Measurements from ENCODE around the gene KDM2B. TPM values are rescaled to one million over a fixed set of nuclear protein-coding genes. Genes with fewer than 3 reads are reported as not detected.

Gene KDM2B
- total and polyA plus RNA-seq, 2 experiments from 2014 or later: 59.4 to 161 TPM

GRCh38 chr12:121611306-121611705 lies 30.5 kb upstream of the KDM2B start:
- no peak overlapping the region for H3K4me3 ChIP-seq
- no peaks in the 10 kb centered on the region for H4K20me1 ChIP-seq (replicated peaks; ENCODE audit: insufficient read depth)
- H3K4me3 Mint-ChIP-seq: no peak overlapping the region
- 0 out of 2 replicates have a peak, but pooled peaks cover 6% of the 10 kb centered on the region for H3F3A ChIP-seq (replicated peaks; ENCODE audit: low read depth)
- TF ChIP-seq EZH2 (IDR thresholded peaks at IDR 0.05; ENCODE audit: low read depth, unreplicated experiment): no peak
- TF ChIP-seq ZNF331 (CRISPR knock-in tag; IDR thresholded peaks at IDR 0.05; ENCODE audit: low read depth): no peak
- TF ChIP-seq STAT1 (IDR thresholded peaks at IDR 0.05; ENCODE audit: unreplicated experiment): no peak
- TF ChIP-seq JUNB (IDR thresholded peaks at IDR 0.05; ENCODE audit: unreplicated experiment): no peak
- no peak for TF ChIP-seq CREB1 (CRISPR knock-in tag; IDR thresholded peaks at IDR 0.05; ENCODE audit: low read depth)
- no peak for TF ChIP-seq NANOG (IDR thresholded peaks at IDR 0.05; ENCODE audit: borderline replicate concordance)
- no peak for TF ChIP-seq ETS1 (IDR thresholded peaks at IDR 0.05)
- DNase-seq (ENCODE audit: low spot score) (peak; percentile 60), ATAC-seq (peak; percentile 94)
- H3K27ac Mint-ChIP-seq: peak overlapping the region; percentile 74; the same call in 1 of the 2 replicates
- H3K27me3 ChIP-seq (ENCODE audit: insufficient read depth): no peaks in the 10 kb centered on the region
- H3K27ac ChIP-seq (ENCODE audit: low read depth): 0 out of 2 replicates have a peak overlapping the region, but pooled peaks have one; percentile 45
- H3K36me3 ChIP-seq (ENCODE audit: insufficient read depth): no peaks in the 10 kb centered on the region
- 0 out of 2 replicates have a peak, but pooled peaks cover 4% of the 10 kb centered on the region for H3K9me2 ChIP-seq (ENCODE audit: insufficient read depth)
- peaks cover 3% of the 10 kb centered on the region; the same call in 1 of the 3 replicates for H3K36me3 Mint-ChIP-seq (ENCODE audit: low read depth)
- peaks cover 3% of the 10 kb centered on the region; the same call in 1 of the 3 replicates for H3K9me3 Mint-ChIP-seq
- peaks cover 13% of the 10 kb centered on the region for H3K4me1 ChIP-seq (ENCODE audit: insufficient read depth)
- H3K4me1 Mint-ChIP-seq: peaks cover 14% of the 10 kb centered on the region
- H3K27me3 Mint-ChIP-seq (ENCODE audit: insufficient read depth, low read depth, poor library complexity): peaks cover 9% of the 10 kb centered on the region
- no peaks in the 10 kb centered on the region for H3K79me2 ChIP-seq (replicated peaks; ENCODE audit: insufficient read depth)
- no peak overlapping the region for H2AFZ ChIP-seq
- H3K4me2 ChIP-seq: 0 out of 2 replicates have a peak overlapping the region, but pooled peaks have one; percentile 45

GRCh38 chr12:121610239-121611149 lies 29.7 kb upstream of the KDM2B start:
- Histone ChIP-seq H3K27me3 (ENCODE audit: insufficient read depth) (no peaks in the 10 kb centered on the region), H3K27ac (ENCODE audit: low read depth) (peak overlapping the region; percentile 69; the same call in 1 of the 2 replicates), H3K9me2 (ENCODE audit: insufficient read depth) (0 out of 2 replicates have a peak, but pooled peaks cover 4% of the 10 kb centered on the region), H3K36me3 (ENCODE audit: insufficient read depth) (no peaks in the 10 kb centered on the region), H3K4me2 (no peak overlapping the region; the same call in 1 of the 2 replicates), H3F3A (replicated peaks; ENCODE audit: low read depth) (0 out of 2 replicates have a peak, but pooled peaks cover 6% of the 10 kb centered on the region), H3K4me1 (ENCODE audit: insufficient read depth) (peaks cover 13% of the 10 kb centered on the region), H2AFZ (no peak overlapping the region), H3K4me3 (no peak overlapping the region), H4K20me1 (replicated peaks; ENCODE audit: insufficient read depth) (no peaks in the 10 kb centered on the region), H3K79me2 (replicated peaks; ENCODE audit: insufficient read depth) (no peaks in the 10 kb centered on the region)
- Mint-ChIP-seq H3K4me3 (no peak overlapping the region), H3K36me3 (ENCODE audit: low read depth) (peaks cover 3% of the 10 kb centered on the region; the same call in 1 of the 3 replicates), H3K27ac (no peak overlapping the region), H3K27me3 (ENCODE audit: insufficient read depth, low read depth, poor library complexity) (peaks cover 9% of the 10 kb centered on the region), H3K9me3 (peaks cover 3% of the 10 kb centered on the region; the same call in 1 of the 3 replicates), H3K4me1 (peaks cover 14% of the 10 kb centered on the region)
- DNase-seq (ENCODE audit: low spot score) (no peak), ATAC-seq (no peak)
- TF ChIP-seq POLR2AphosphoS5 (IDR thresholded peaks at IDR 0.05; ENCODE audit: low read depth) (no peak), JUNB (IDR thresholded peaks at IDR 0.05; ENCODE audit: unreplicated experiment) (no peak), ETS1 (IDR thresholded peaks at IDR 0.05) (no peak), ZNF114 (CRISPR knock-in tag; IDR thresholded peaks at IDR 0.05) (no peak), ZNF462 (CRISPR knock-in tag; IDR thresholded peaks at IDR 0.05) (no peak), NANOG (IDR thresholded peaks at IDR 0.05; ENCODE audit: borderline replicate concordance) (no peak), EZH2phosphoT487 (IDR thresholded peaks at IDR 0.05; ENCODE audit: unreplicated experiment) (no peak), CREB1 (CRISPR knock-in tag; IDR thresholded peaks at IDR 0.05; ENCODE audit: low read depth) (no peak), ZNF331 (CRISPR knock-in tag; IDR thresholded peaks at IDR 0.05; ENCODE audit: low read depth) (no peak)

Measured in GM23338 (cell line).